ENCODE data around the gene CFAP74. TPM values are rescaled to one million over a fixed set of nuclear protein-coding genes. Genes with fewer than 3 reads are reported as not detected.

The CFAP74 gene
- polyA plus RNA-seq, 1 donor (not counting 4 experiments of a cell fraction or from before 2014, with no cell fraction given), result not detected

- H3K4me3 ChIP-seq (ENCODE audit: control insufficient read depth in 2 of 3, extremely low read depth in 1 of 3, insufficient read depth in 2 of 3, low read depth in 1 of 3, low read length in 3 of 3), result no peak overlapping the region
- H2AFZ ChIP-seq (ENCODE audit: control insufficient read depth, low read length), result no peak overlapping the region
- no peak overlapping the region for H3K9ac ChIP-seq (ENCODE audit: control insufficient read depth, extremely low read depth, insufficient read depth, low read length)
- TF ChIP-seq, protein P1, sequence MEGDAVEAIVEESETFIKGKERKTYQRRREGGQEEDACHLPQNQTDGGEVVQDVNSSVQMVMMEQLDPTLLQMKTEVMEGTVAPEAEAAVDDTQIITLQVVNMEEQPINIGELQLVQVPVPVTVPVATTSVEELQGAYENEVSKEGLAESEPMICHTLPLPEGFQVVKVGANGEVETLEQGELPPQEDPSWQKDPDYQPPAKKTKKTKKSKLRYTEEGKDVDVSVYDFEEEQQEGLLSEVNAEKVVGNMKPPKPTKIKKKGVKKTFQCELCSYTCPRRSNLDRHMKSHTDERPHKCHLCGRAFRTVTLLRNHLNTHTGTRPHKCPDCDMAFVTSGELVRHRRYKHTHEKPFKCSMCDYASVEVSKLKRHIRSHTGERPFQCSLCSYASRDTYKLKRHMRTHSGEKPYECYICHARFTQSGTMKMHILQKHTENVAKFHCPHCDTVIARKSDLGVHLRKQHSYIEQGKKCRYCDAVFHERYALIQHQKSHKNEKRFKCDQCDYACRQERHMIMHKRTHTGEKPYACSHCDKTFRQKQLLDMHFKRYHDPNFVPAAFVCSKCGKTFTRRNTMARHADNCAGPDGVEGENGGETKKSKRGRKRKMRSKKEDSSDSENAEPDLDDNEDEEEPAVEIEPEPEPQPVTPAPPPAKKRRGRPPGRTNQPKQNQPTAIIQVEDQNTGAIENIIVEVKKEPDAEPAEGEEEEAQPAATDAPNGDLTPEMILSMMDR (optimal IDR thresholded peaks at IDR 0.05 in 1 of 3, IDR thresholded peaks at IDR 0.05 in 1 of 3, conservative IDR thresholded peaks at IDR 0.05 in 1 of 3; ENCODE audit: extremely low read depth in 1 of 3, insufficient read depth in 2 of 3, low read length in 3 of 3), result no peak
- TF ChIP-seq EZH2 (IDR thresholded peaks at IDR 0.05; ENCODE audit: low read length), result no peak
- dilution Hi-C loops (cut with MboI; ENCODE audit: extremely low pct_ligation_motif_present, low sequenced_read_pairs), result no loop called here
- no peaks in the 10 kb centered on the region for H3K79me2 ChIP-seq (ENCODE audit: control insufficient read depth, insufficient read depth, low read length)
- H3K27ac ChIP-seq (ENCODE audit: control insufficient read depth, insufficient read depth, low read length), result no peak overlapping the region
- no peak overlapping the region for H3K4me2 ChIP-seq (ENCODE audit: control insufficient read depth, extremely low read depth, insufficient read depth, low read depth, low read length)
- no peaks in the 10 kb centered on the region for H4K20me1 ChIP-seq (ENCODE audit: control insufficient read depth, extremely low read depth, insufficient read depth, low read length)
- H3K27me3 ChIP-seq (ENCODE audit: control insufficient read depth, extremely low read depth, insufficient read depth, low read length), result peaks cover 19% of the 10 kb centered on the region
- FAIRE-seq (no peak), DNase-seq (ENCODE audit: low read depth, low spot score) (no peak)
- no peaks in the 10 kb centered on the region for H3K36me3 ChIP-seq (ENCODE audit: control insufficient read depth in 2 of 2, extremely low read depth in 1 of 2, insufficient read depth in 2 of 2, low read length in 2 of 2)
- no peaks in the 10 kb centered on the region for H3K9me3 ChIP-seq (ENCODE audit: control insufficient read depth, low read depth, low read length)
- H3K9me1 ChIP-seq (ENCODE audit: control insufficient read depth, extremely low read depth, insufficient read depth, low read length), result no peaks in the 10 kb centered on the region
- H3K4me1 ChIP-seq (ENCODE audit: control insufficient read depth, extremely low read depth, insufficient read depth, low read length), result no peaks in the 10 kb centered on the region
Observed at GRCh38 chr1:1921459-1921862, 82.1 kb downstream of the CFAP74 start.

DNA sequence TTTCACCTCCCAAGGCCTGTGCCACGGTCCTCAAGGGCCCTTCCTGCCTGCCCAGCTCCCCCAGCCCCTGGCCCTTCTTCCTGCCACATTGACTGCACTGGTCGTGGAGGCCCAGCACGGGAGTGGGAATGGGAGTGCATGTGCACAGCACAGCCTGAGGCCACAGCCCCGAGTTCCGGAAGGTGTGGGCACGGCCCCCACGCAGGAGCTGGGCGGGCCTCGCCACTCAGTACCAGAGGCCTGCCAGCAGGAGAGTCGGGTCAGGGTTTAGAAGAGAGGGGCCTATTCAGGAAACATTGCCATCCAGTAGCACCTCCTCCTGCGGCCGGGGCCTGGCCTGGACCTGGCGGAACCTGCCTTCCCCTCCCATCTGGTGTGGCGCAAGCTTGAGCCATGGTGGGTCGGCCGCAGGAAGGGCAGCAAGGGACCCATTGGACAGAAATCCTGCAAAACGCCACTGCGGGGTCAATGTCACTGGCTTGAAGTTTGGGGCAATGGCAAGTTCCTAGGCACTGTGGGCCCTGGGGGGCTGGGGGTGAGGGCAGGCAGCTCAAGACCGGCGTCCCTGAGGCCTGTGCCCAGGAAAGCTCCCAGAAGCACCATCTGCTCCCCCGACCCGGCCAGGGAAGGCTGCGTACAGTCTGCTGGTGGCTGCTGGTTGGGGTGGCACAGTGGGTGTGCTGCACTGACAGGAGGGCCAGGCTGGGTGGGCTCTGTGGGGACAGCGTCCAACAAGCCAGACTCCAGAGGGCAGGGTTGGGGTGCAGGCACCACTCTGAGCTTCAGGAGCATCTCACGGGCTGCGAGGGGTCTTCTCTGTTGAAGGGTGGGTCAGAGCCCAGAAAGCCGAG, 82.8 kb downstream of the CFAP74 start:
- Histone ChIP-seq H3K36me3 (ENCODE audit: control insufficient read depth in 2 of 2, extremely low read depth in 1 of 2, insufficient read depth in 2 of 2, low read length in 2 of 2) (no peaks in the 10 kb centered on the region), H3K9me1 (ENCODE audit: control insufficient read depth, extremely low read depth, insufficient read depth, low read length) (no peaks in the 10 kb centered on the region), H3K9ac (ENCODE audit: control insufficient read depth, extremely low read depth, insufficient read depth, low read length) (no peak overlapping the region), H3K27ac (ENCODE audit: control insufficient read depth, insufficient read depth, low read length) (no peak overlapping the region), H3K4me3 (ENCODE audit: control insufficient read depth in 2 of 3, extremely low read depth in 1 of 3, insufficient read depth in 2 of 3, low read depth in 1 of 3, low read length in 3 of 3) (no peak overlapping the region), H2AFZ (ENCODE audit: control insufficient read depth, low read length) (no peak overlapping the region), H3K4me1 (ENCODE audit: control insufficient read depth, extremely low read depth, insufficient read depth, low read length) (no peaks in the 10 kb centered on the region), H3K79me2 (ENCODE audit: control insufficient read depth, insufficient read depth, low read length) (no peaks in the 10 kb centered on the region), H3K27me3 (ENCODE audit: control insufficient read depth, extremely low read depth, insufficient read depth, low read length) (peaks cover 16% of the 10 kb centered on the region), H3K9me3 (ENCODE audit: control insufficient read depth, low read depth, low read length) (no peaks in the 10 kb centered on the region), H4K20me1 (ENCODE audit: control insufficient read depth, extremely low read depth, insufficient read depth, low read length) (no peaks in the 10 kb centered on the region), H3K4me2 (ENCODE audit: control insufficient read depth, extremely low read depth, insufficient read depth, low read depth, low read length) (no peak overlapping the region)
- FAIRE-seq (no peak), DNase-seq (ENCODE audit: low read depth, low spot score) (no peak)
- TF ChIP-seq EZH2 (IDR thresholded peaks at IDR 0.05; ENCODE audit: low read length), result no peak
- TF ChIP-seq, protein P1 (optimal IDR thresholded peaks at IDR 0.05 in 1 of 3, IDR thresholded peaks at IDR 0.05 in 1 of 3, conservative IDR thresholded peaks at IDR 0.05 in 1 of 3; ENCODE audit: extremely low read depth in 1 of 3, insufficient read depth in 2 of 3, low read length in 3 of 3), result no peak
- dilution Hi-C loops (cut with MboI; ENCODE audit: extremely low pct_ligation_motif_present, low sequenced_read_pairs), result no loop called here
